ENCODE data around the gene GRID2. TPM values are rescaled to one million over a fixed set of nuclear protein-coding genes. Genes with fewer than 3 reads are reported as not detected.

The GRID2 gene
- polyA plus RNA-seq, 1 donor (not counting 4 experiments of a cell fraction or from before 2014, with no cell fraction given) = not detected

DNA sequence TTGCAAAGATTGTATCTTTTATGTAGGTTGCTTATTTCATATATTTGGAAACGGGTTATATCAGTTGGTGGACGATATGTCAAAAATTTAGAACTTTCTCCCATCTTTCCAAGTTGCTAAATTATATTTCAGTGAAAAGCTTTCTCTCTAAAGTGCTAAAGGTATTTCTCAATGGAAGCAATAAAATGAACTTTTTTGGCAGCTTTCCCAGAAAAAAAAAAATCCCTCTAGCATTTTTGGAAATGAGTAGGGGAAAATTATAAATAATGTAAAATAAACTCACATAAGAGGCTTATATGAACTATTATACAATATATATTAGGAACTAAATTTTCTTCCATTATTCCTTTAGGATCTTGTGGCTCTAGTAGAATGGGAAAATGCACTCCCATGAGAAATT is 152.2 kb downstream of the GRID2 start:
- Histone ChIP-seq H3K4me1 (ENCODE audit: control insufficient read depth, extremely low read depth, insufficient read depth, low read length) (no peaks in the 10 kb centered on the region), H3K4me2 (ENCODE audit: control insufficient read depth, extremely low read depth, insufficient read depth, low read depth, low read length) (no peak overlapping the region), H3K9ac (ENCODE audit: control insufficient read depth, extremely low read depth, insufficient read depth, low read length) (no peak overlapping the region), H4K20me1 (ENCODE audit: control insufficient read depth, extremely low read depth, insufficient read depth, low read length) (no peaks in the 10 kb centered on the region), H3K4me3 (ENCODE audit: control insufficient read depth in 2 of 3, extremely low read depth in 1 of 3, insufficient read depth in 2 of 3, low read depth in 1 of 3, low read length in 3 of 3) (no peak overlapping the region), H3K9me1 (ENCODE audit: control insufficient read depth, extremely low read depth, insufficient read depth, low read length) (no peaks in the 10 kb centered on the region), H3K27ac (ENCODE audit: control insufficient read depth, insufficient read depth, low read length) (no peak overlapping the region), H3K9me3 (ENCODE audit: control insufficient read depth, low read depth, low read length) (no peaks in the 10 kb centered on the region), H3K79me2 (ENCODE audit: control insufficient read depth, insufficient read depth, low read length) (no peaks in the 10 kb centered on the region), H2AFZ (ENCODE audit: control insufficient read depth, low read length) (no peak overlapping the region), H3K27me3 (ENCODE audit: control insufficient read depth, extremely low read depth, insufficient read depth, low read length) (no peaks in the 10 kb centered on the region), H3K36me3 (ENCODE audit: control insufficient read depth in 2 of 2, extremely low read depth in 1 of 2, insufficient read depth in 2 of 2, low read length in 2 of 2) (no peaks in the 10 kb centered on the region)
- no peak for FAIRE-seq
- dilution Hi-C loops (cut with MboI; ENCODE audit: extremely low pct_ligation_motif_present, low sequenced_read_pairs) = no loop called here
- TF ChIP-seq EZH2 (IDR thresholded peaks at IDR 0.05; ENCODE audit: low read length) = no peak
- TF ChIP-seq, protein P1, sequence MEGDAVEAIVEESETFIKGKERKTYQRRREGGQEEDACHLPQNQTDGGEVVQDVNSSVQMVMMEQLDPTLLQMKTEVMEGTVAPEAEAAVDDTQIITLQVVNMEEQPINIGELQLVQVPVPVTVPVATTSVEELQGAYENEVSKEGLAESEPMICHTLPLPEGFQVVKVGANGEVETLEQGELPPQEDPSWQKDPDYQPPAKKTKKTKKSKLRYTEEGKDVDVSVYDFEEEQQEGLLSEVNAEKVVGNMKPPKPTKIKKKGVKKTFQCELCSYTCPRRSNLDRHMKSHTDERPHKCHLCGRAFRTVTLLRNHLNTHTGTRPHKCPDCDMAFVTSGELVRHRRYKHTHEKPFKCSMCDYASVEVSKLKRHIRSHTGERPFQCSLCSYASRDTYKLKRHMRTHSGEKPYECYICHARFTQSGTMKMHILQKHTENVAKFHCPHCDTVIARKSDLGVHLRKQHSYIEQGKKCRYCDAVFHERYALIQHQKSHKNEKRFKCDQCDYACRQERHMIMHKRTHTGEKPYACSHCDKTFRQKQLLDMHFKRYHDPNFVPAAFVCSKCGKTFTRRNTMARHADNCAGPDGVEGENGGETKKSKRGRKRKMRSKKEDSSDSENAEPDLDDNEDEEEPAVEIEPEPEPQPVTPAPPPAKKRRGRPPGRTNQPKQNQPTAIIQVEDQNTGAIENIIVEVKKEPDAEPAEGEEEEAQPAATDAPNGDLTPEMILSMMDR (optimal IDR thresholded peaks at IDR 0.05 in 1 of 3, IDR thresholded peaks at IDR 0.05 in 1 of 3, conservative IDR thresholded peaks at IDR 0.05 in 1 of 3; ENCODE audit: extremely low read depth in 1 of 3, insufficient read depth in 2 of 3, low read length in 3 of 3) = no peak
- DNase-seq (ENCODE audit: low read depth, low spot score) = no peak

DNA sequence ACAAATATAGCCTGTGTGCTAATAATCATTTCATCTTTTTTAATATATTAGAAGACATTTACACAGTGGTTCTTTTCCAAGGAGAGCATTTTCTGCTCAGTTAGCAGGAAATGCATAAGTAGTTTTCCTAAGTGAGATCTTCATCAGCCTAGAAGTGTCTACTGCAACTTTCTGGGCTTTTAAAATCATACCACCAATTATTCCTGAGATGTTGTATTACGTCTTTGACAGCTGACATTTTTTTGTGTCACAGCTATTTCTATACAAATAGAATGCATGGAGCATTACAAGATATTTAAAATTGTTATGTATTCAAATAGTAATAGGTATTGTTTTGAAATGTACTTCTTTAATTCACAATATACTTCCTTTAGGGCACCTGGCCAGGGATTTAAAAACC is 158.0 kb downstream of the GRID2 start:
- no peak for FAIRE-seq

More for the DNA sequence above, 158.0 kb downstream of the GRID2 start:
- Histone ChIP-seq H3K36me3 (ENCODE audit: control insufficient read depth in 2 of 2, extremely low read depth in 1 of 2, insufficient read depth in 2 of 2, low read length in 2 of 2) (no peaks in the 10 kb centered on the region), H3K4me1 (ENCODE audit: control insufficient read depth, extremely low read depth, insufficient read depth, low read length) (no peaks in the 10 kb centered on the region), H4K20me1 (ENCODE audit: control insufficient read depth, extremely low read depth, insufficient read depth, low read length) (no peaks in the 10 kb centered on the region), H3K4me3 (ENCODE audit: control insufficient read depth in 2 of 3, extremely low read depth in 1 of 3, insufficient read depth in 2 of 3, low read depth in 1 of 3, low read length in 3 of 3) (no peak overlapping the region), H3K79me2 (ENCODE audit: control insufficient read depth, insufficient read depth, low read length) (no peaks in the 10 kb centered on the region), H3K27ac (ENCODE audit: control insufficient read depth, insufficient read depth, low read length) (no peak overlapping the region), H3K9me3 (ENCODE audit: control insufficient read depth, low read depth, low read length) (no peaks in the 10 kb centered on the region), H3K27me3 (ENCODE audit: control insufficient read depth, extremely low read depth, insufficient read depth, low read length) (no peaks in the 10 kb centered on the region), H3K9me1 (ENCODE audit: control insufficient read depth, extremely low read depth, insufficient read depth, low read length) (no peaks in the 10 kb centered on the region), H2AFZ (ENCODE audit: control insufficient read depth, low read length) (no peak overlapping the region), H3K4me2 (ENCODE audit: control insufficient read depth, extremely low read depth, insufficient read depth, low read depth, low read length) (no peak overlapping the region), H3K9ac (ENCODE audit: control insufficient read depth, extremely low read depth, insufficient read depth, low read length) (no peak overlapping the region)
- no peak for DNase-seq (ENCODE audit: low read depth, low spot score)
- dilution Hi-C loops (cut with MboI; ENCODE audit: extremely low pct_ligation_motif_present, low sequenced_read_pairs) = no loop called here
- TF ChIP-seq, protein P1 (optimal IDR thresholded peaks at IDR 0.05 in 1 of 3, IDR thresholded peaks at IDR 0.05 in 1 of 3, conservative IDR thresholded peaks at IDR 0.05 in 1 of 3; ENCODE audit: extremely low read depth in 1 of 3, insufficient read depth in 2 of 3, low read length in 3 of 3) = no peak
- no peak for TF ChIP-seq EZH2 (IDR thresholded peaks at IDR 0.05; ENCODE audit: low read length)
